Aorta (tissue), 5 donors: ENCODE measurements around the gene CBLC. TPM values are rescaled to one million over a fixed set of nuclear protein-coding genes. Genes with fewer than 3 reads are reported as not detected.
A peak's percentile ranks its signal among the peaks of the same experiment; 100 is the strongest.

Experiments
- ATAC-seq: fragments of 200-7000 bp; cut with Tn5 transposase; one replicate; pipeline ENCODE4 v1.9.1; 2022; ENCODE audit warnings: moderate library complexity; ENCODE audit not compliant: low FRiP score
- DNase-seq, 2 donors: peaks; one replicate each; pipeline ENCODE4 v3.0.0-alpha.2; 2020
- H3K27ac ChIP-seq, 2 donors: one replicate each; pipeline ENCODE4 v1.5.1; 2013; ENCODE audit warnings: low read length in 2 of 2, mild to moderate bottlenecking in 2 of 2, moderate library complexity in 2 of 2, control low read depth in 1 of 2, inconsistent platforms in 1 of 2, low read depth in 1 of 2
- H3K27me3 ChIP-seq, 2 donors: one replicate each; pipeline ENCODE4 v1.6.1; 2013; ENCODE audit warnings: control low read depth in 1 of 2, low read length in 1 of 2, mild to moderate bottlenecking in 1 of 2, moderate library complexity in 1 of 2; ENCODE audit not compliant: insufficient read depth in 2 of 2, control insufficient read depth in 1 of 2
- H3K36me3 ChIP-seq, 2 donors: one replicate each; pipeline ENCODE4 v1.6.1; 2013; ENCODE audit warnings: control low read depth in 1 of 2, low read length in 1 of 2, mild to moderate bottlenecking in 1 of 2; ENCODE audit not compliant: insufficient read depth in 2 of 2, control insufficient read depth in 1 of 2
- H3K4me1 ChIP-seq, 2 donors: one replicate each; pipeline ENCODE4 v1.6.1; 2013; ENCODE audit warnings: low read length in 2 of 2, control low read depth in 1 of 2, mild to moderate bottlenecking in 1 of 2, moderate library complexity in 1 of 2; ENCODE audit not compliant: insufficient read depth in 2 of 2, control insufficient read depth in 1 of 2
- H3K4me3 ChIP-seq, 2 donors: one replicate each; pipeline ENCODE4 v1.5.1; 2013; ENCODE audit warnings: low read length in 2 of 2, control low read depth in 1 of 2, mild to moderate bottlenecking in 1 of 2
- H3K9me3 ChIP-seq: one replicate; pipeline ENCODE4 v1.6.1; 2013; ENCODE audit warnings: mild to moderate bottlenecking, low read length; ENCODE audit not compliant: control insufficient read depth
- WGBS, 2 donors: extraction: QIAGEN DNeasy Blood & Tissue Kit; methylation state at CpG; one replicate each; pipeline ENCODE4 v1.1.7; 2013; 5-methylcytosine and 5-hydroxymethylcytosine counted together
- intact Hi-C, 2 donors: fragments of 100-400 bp; cut with DNase I; formaldehyde crosslinking; loops; one replicate each; pipeline versions ENCODE4 v1.14.2 to v1.15.0; 2022
- polyA plus RNA-seq, 2 donors: library from polyadenylated mRNA; stranded (reverse); fragments of 200-250 nt; gene quantifications; one replicate each; pipeline ENCODE4 v1.2.3, GENCODE V29; 2013
- total RNA-seq, 2 donors: library from RNA; stranded (reverse); fragmentation: NEBNext Ultra II Directional; extraction: Animal tissue kit (Norgen Biotek cat#: 25700); gene quantifications; one replicate each; pipeline ENCODE4 v1.2.1, GENCODE V29; 2021
- donor health status: healthy with polysubstance abuse.
- donor health status: Bipolar disorder and iron deficiency.
- donor health status: DM: no; HTN: no; CAD: no.
- donor health status: DM: no; HTN: no; CAD: no.
- donor health status: DM: yes; HTN: yes; CAD: no.

The CBLC gene
- total and polyA plus RNA-seq, 4 donors: 13.3 TPM; not detected in 3

GRCh38 chr19:44799627-44800346, 22.1 kb downstream of the CBLC start:
- 67 to 71% methylated on average over 10 of the region's 10 CpGs for WGBS, 2 donors
- no peak overlapping the region for H3K27ac ChIP-seq
- ATAC-seq: no peak
- H3K9me3 ChIP-seq: peaks cover 2% of the 10 kb centered on the region
- DNase-seq: no peak
- intact Hi-C loops: loop anchor here (1.0 kb wide), 2 partner anchors 45 to 46 kb away; no protein-coding TSS in a partner anchor
- H3K4me1 ChIP-seq: no peaks in the 10 kb centered on the region
- no peaks in the 10 kb centered on the region for H3K36me3 ChIP-seq
- H3K27me3 ChIP-seq: no peaks in the 10 kb centered on the region
- no peak overlapping the region for H3K4me3 ChIP-seq

DNA sequence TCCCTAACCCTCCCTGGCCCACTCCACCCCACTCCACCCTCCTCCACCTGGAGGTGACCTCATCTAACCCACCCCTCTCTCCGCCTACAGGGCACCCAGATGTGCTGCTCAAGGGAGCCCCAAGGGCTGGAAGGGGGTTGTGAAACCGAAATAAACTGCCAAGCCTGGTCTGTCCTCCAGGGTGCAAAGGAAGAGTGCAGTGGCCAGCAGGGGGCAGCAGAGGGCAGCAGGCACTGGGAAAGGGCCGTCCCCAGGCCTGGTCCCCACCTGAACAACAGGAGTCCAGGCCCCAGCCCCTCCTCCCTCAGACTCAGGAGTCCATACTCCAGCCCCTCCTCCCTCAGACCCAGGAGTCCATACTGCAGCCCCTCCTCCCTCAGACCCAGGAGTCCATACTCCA, 22.8 kb downstream of the CBLC start:
- DNase-seq (peak; percentile 91 to 96), ATAC-seq (peak; percentile 92)
- Histone ChIP-seq H3K27me3 (no peaks in the 10 kb centered on the region), H3K9me3 (peaks cover 2% of the 10 kb centered on the region), H3K4me1 (no peaks in the 10 kb centered on the region), H3K36me3 (no peaks in the 10 kb centered on the region), H3K27ac (no peak overlapping the region), H3K4me3 (no peak overlapping the region)
- WGBS, 2 donors: 3% methylated on average over 3 of the region's 3 CpGs
- intact Hi-C loops: loop anchor here (1.0 kb wide), 2 partner anchors 44 to 45 kb away; no protein-coding TSS in a partner anchor

GRCh38 chr19:44803442-44804428, 26.0 kb downstream of the CBLC start:
- H3K4me3 ChIP-seq: no peak overlapping the region
- no peaks in the 10 kb centered on the region for H3K27me3 ChIP-seq
- H3K4me1 ChIP-seq: no peaks in the 10 kb centered on the region
- ATAC-seq (no peak), DNase-seq (no peak)
- no peak overlapping the region for H3K27ac ChIP-seq
- H3K36me3 ChIP-seq: no peaks in the 10 kb centered on the region
- intact Hi-C loops: no loop called here
- peaks cover 2% of the 10 kb centered on the region for H3K9me3 ChIP-seq
- WGBS, 2 donors: 95 to 96% methylated on average over 13 of the region's 13 CpGs

GRCh38 chr19:44806291-44806690, 28.6 kb downstream of the CBLC start:
- Histone ChIP-seq H3K27ac (no peak overlapping the region), H3K9me3 (peaks cover 2% of the 10 kb centered on the region), H3K36me3 (no peaks in the 10 kb centered on the region), H3K27me3 (no peaks in the 10 kb centered on the region), H3K4me1 (no peaks in the 10 kb centered on the region), H3K4me3 (no peak overlapping the region)
- DNase-seq: no peak
- intact Hi-C loops: no loop called here
- WGBS, 2 donors: 86% methylated on average over 7 of the region's 7 CpGs
- ATAC-seq: no peak

DNA sequence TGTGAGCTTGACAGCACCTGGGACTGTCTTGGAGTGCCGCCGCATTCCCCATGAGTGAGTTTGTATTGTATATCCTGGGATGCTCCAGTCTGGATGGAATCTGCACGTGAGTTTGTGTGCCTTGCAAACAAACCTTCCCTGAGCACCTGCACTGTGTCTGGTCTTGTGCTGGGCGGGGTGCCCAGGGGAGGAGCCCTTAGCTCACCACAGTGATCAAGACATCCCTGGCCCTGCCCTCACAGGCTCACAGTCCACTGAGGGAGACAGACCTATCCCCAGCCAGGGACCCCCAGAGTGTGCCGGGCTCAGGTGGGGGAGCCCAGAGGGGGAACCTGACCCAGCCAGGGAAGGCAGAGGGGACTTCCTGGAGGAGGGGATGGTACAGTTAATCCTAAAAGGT, 29.5 kb downstream of the CBLC start:
- Histone ChIP-seq H3K4me3 (no peak overlapping the region), H3K9me3 (peaks cover 2% of the 10 kb centered on the region), H3K36me3 (peaks cover 0 to 1% of the 10 kb centered on the region in 2 donors), H3K27me3 (no peaks in the 10 kb centered on the region), H3K27ac (no peak overlapping the region), H3K4me1 (no peaks in the 10 kb centered on the region)
- 85 to 91% methylated on average over 5 of the region's 5 CpGs for WGBS, 2 donors
- DNase-seq: no peak
- no peak for ATAC-seq
- intact Hi-C loops: no loop called here

DNA sequence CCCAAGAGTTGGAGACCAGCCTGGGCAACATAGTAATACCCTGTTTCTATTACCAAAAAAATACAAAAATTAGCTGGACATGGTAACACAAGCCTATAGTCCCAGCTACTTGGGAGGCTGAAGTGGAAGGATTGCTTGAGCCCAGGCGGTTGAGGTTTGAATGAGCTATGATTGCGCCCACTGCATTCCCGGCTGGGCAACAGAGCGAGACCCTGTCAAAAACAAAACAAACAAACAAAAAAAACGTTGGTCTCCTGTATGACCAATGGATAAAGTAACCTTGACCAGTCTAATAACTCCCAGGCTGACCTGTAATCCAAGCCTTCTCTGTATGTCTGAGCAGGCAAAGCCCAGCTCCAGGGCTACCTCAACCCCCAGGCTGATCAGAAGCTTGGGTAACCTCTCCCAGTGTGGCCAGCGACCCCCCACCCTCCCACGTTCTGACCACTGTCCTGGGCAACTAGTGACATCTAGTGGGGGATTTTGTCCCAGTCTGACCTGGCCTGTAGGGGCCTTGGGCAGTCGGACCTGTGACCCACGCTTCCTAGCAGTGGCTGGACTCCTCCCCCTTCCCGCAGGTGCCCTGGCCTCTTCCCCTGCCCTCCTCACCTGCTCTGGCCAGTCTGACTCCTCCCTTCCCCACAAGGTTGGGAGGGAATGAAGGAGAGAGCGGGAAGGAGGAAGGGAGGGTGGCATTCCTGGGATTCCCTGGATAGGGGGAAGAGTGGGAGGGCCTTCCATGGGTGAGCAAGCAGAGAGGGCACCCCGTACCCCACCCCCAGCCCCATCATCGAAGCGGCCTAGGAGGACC, 30.2 kb downstream of the CBLC start:
- Histone ChIP-seq H3K4me3 (no peak overlapping the region), H3K36me3 (peaks cover 0 to 1% of the 10 kb centered on the region in 2 donors), H3K27ac (peak overlapping the region in 1 of 2 donors; percentile 59), H3K27me3 (no peaks in the 10 kb centered on the region), H3K9me3 (peaks cover 2% of the 10 kb centered on the region), H3K4me1 (no peaks in the 10 kb centered on the region)
- no peak for DNase-seq
- intact Hi-C loops: no loop called here
- 20 to 22% methylated on average over 13 to 14 of the region's 14 CpGs for WGBS, 2 donors
- ATAC-seq: peak; percentile 58

DNA sequence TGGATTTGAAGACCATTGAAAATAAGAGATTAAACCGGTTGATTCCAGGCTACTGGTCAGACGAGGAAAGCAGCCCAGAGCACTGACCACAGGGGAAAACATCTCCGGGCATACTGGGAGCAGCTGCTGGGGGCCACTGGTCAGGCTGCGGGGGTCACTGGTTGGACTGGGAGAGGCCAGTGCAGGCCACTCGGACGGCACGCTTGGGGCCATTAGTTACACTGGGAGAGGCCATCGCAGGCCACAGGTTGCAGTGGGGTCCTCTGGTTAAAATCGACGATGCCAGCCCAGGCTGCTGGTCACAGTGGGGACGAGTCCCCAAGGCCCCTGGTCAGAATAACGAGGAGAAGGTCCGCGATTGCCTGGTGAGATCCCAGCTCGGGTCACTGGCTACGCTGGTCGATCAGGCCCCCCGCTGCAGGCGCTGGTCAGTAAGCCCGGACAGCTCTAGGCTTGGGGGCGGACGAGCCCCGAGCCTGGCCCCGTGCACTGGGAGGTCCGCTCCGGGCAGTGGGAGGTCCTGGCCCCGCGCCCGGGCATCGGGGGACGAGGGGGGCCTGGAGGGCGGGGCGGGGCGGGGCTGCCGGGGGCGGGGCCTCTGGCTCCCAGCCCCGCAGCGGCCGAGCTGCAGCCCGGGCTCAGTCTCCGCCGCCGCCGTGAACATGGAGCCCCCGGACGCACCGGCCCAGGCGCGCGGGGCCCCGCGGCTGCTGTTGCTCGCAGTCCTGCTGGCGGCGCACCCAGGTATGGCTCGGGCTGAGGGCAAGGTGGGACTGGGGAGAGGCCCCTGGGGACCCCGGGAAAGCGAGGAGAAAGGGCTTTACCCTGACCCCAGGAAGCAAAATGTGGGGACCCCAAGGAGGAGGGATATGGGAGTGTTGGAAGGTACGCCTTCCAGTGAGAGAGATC, 31.0 kb downstream of the CBLC start, which contains the start of gene BCAM:
TSS of gene BCAM (plus strand) at position 641 of the 909 bp plus-strand sequence. CDS start at position 663, 22 bp downstream.
- intact Hi-C loops: no loop called here
- DNase-seq (peak; percentile 89 to 91), ATAC-seq (peak; percentile 90)
- peak within 1 kb of the TSS; percentile 67 to 97 for H3K4me3 ChIP-seq
- peaks cover 2% of the 10 kb centered on the region for H3K9me3 ChIP-seq
- H3K27me3 ChIP-seq: no peaks in the 10 kb centered on the region
- no peaks in the 10 kb centered on the region for H3K4me1 ChIP-seq
- peaks cover 0 to 1% of the 10 kb centered on the region in 2 donors for H3K36me3 ChIP-seq
- peak within 1 kb of the TSS in 1 of 2 donors; percentile 76 for H3K27ac ChIP-seq
- WGBS, 2 donors: 1% methylated on average over 49 to 59 of the region's 59 CpGs
